Stimulated activated CD8-positive, alpha-beta memory T cell treated with anti-CD3 and anti-CD28 coated beads, Interleukin-12 subunit alpha, Interleukin-12 subunit beta, amount 100 ng/mL, for 1 hour (primary cell): ENCODE data around the gene APOBEC3F.
"Not testable (repeated sequence)": the region's sequence is repeated elsewhere in the genome, so short reads cannot be mapped to it uniquely, and the experiment has no call there.

ENCODE experiments used
- DNase-seq: peaks from one replicate; pipeline ENCODE4 v3.0.0-alpha.2; 2020; ENCODE audit warnings: low read depth

The APOBEC3F gene

GRCh38 chr22:39027717-39028116, 12.9 kb upstream of the APOBEC3F start:
- no peak for DNase-seq

GRCh38 chr22:39028281-39028680, 12.4 kb upstream of the APOBEC3F start:
- DNase-seq, result no peak

GRCh38 chr22:39029227-39029626, 11.4 kb upstream of the APOBEC3F start:
- DNase-seq, result no peak

GRCh38 chr22:39030705-39031104, 10.0 kb upstream of the APOBEC3F start:
- DNase-seq, result no peak

- DNase-seq, result not testable (repeated sequence)
Measured at GRCh38 chr22:39031434-39032295, 9.0 kb upstream of the APOBEC3F start.

GRCh38 chr22:39037071-39037470, 3.6 kb upstream of the APOBEC3F start:
- DNase-seq, result not testable (repeated sequence)

GRCh38 chr22:39039306-39040126, 1.1 kb upstream of the APOBEC3F start:
- DNase-seq, result no peak

DNA sequence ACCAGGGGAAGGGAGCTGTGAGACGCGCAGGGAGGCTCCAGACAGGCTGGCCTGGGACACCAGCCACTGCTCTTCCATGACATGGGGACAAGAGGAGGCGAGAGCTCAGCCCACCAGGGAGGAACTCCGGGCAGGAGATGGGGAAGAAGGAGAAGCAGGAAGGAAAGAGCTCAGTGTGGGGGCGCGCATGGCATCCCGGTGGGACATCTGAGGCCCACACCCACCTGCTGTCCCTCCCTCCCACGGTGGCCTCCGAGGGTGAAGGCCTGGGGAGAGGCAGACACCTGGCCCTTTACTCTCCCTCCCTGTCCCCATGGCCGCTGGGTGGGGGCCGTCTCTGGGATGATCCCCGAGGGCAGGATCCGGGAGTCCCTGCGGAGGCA, 518 bp upstream of the APOBEC3F start:
- DNase-seq, result not testable (repeated sequence)

DNA sequence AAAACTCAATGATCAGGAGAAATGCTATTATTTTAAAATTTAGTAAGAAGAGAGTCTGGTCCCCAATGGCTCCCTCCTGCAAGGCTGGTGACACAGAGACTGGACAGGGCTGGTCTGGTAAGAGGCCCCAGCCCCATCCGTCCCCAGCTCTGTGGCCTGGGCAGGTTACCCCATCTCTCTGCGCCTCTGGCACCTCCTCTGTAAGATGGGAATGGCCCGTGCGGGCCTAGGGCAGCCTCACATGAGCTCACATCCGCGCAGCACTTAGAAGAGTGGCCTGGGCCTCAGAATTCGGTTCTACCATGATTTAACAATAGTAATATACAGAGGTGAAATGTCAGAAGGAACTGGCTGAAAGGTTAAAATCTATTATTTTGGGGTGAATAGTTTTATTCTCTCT, 1.2 kb downstream of the APOBEC3F start:
- DNase-seq, result no peak

GRCh38 chr22:39043063-39043462, 2.4 kb downstream of the APOBEC3F start:
- DNase-seq, result not testable (repeated sequence)

- DNase-seq, result not testable (repeated sequence)
Measured at GRCh38 chr22:39045136-39045535, 4.5 kb downstream of the APOBEC3F start.

GRCh38 chr22:39049486-39049885, 8.8 kb downstream of the APOBEC3F start:
- DNase-seq, result not testable (repeated sequence)

DNA sequence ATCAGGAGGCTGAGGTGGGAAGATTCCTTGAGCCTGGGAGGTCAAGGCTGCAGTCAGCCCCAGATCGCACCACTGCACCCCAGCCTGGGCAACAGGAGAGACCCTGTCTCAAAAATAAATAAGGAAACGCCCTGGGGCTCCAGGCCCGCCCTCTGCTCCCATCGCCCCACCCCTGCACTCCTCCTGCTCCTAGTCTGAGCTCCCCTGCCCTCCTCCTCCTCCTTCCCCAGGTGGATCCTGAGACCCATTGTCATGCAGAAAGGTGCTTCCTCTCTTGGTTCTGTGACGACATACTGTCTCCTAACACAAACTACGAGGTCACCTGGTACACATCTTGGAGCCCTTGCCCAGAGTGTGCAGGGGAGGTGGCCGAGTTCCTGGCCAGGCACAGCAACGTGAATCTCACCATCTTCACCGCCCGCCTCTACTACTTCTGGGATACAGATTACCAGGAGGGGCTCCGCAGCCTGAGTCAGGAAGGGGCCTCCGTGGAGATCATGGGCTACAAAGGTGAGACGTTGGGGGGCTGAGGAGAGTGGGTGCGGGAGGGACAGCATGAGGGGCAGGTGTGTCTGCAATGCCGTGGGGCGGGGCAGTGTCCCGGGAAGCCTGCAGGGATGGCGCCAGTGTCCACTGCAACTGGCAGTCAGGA, 11.3 kb downstream of the APOBEC3F start:
- DNase-seq, result not testable (repeated sequence)

DNA sequence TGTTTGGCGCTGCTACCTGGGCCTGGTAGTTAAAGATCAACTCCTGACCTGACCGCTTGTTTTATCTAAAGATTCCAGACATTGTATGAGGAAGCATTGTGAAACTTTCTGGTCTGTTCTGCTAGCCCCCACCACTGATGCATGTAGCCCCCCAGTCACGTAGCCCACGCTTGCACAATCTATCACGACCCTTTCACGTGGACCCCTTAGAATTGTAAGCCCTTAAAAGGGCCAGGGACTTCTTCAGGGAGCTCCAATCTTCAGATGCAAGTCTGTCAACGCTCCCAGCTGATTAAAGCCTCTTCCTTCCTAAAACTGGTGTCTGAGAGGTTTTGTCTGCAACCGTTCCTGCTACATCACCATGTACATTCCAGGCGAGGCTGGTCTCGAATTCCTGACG, 15.0 kb downstream of the APOBEC3F start:
- DNase-seq, result no peak

DNA sequence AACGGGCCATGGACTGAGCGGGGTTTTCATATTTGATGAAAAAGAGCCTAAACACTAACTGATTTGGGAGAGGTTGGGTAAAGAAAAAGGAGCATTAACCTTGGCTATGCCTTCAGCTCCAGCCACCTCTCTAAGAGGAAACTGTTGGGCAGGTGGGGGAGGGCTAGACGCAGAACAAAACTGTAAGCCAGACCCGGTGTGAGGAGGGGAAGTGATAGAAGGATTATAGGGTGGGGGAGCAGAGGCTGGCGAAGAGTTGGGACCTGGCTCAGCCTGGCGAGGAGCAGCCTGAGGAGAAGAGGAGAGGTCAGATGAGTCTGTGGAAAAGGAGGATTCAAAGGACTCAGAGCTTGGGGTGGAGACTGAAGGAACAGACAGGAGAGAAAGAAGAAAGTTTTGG, 20.6 kb downstream of the APOBEC3F start:
- not testable (repeated sequence) for DNase-seq

DNA sequence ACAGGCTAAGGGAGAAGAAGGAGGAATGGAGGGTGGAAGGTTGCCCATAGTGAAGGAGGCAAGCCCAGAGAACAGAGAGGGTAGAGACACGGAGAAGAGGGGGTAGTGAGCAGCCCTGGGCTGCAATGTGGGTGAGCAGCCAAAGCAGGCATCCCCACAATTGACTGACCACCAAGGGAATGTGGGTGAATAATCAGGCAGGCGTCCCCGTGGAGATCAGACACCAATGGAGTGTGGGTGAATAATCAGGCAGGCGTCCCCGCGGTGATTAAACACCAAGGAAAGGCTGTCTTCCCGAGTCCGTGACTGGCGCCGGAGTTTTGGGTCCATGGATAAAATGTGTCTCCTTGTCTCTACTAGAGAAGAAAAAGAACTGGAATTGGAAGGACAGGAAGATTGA, 21.3 kb downstream of the APOBEC3F start:
- DNase-seq, result not testable (repeated sequence)

GRCh38 chr22:39063904-39064303, 23.2 kb downstream of the APOBEC3F start:
- not testable (repeated sequence) for DNase-seq

DNA sequence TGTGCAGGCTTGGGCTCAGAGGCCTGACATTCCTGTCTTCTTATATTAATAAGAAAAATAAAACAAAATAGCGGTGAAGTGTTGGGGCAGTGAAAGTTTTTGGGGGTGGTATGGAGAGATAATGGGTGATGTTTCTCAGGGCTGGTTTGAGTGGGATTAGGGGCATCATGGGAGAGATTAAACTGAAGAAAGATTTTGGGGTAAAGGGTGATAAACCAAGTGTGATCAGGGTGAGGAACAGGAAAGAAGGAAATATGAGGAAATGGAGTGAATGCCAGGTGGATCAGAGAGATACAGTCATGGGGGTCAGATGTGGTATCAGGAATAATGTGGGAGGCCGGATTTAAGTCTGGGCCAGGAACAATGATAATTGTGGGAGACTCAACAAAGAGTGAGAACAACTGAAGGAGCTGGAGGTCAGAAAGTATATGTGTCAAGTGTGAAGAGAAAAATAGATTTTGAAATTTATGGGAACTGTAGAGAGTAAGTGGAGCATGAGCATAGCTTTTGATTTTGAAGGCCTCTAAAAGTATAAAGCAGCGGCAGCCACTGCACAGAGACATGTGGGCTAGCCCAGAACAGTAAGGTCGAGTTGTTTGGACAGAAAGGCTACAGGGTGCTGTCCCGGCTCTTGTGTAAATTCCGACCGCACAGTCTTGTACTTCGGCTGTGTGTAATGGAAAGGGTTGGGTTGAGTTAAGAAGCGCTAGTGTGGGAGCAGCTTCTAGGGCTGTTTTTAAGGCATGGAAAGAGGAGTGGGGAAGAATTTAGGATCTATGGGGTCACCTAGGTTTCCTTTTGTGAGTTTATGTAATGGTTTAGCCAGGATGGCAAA, 26.0 kb downstream of the APOBEC3F start:
- not testable (repeated sequence) for DNase-seq

DNA sequence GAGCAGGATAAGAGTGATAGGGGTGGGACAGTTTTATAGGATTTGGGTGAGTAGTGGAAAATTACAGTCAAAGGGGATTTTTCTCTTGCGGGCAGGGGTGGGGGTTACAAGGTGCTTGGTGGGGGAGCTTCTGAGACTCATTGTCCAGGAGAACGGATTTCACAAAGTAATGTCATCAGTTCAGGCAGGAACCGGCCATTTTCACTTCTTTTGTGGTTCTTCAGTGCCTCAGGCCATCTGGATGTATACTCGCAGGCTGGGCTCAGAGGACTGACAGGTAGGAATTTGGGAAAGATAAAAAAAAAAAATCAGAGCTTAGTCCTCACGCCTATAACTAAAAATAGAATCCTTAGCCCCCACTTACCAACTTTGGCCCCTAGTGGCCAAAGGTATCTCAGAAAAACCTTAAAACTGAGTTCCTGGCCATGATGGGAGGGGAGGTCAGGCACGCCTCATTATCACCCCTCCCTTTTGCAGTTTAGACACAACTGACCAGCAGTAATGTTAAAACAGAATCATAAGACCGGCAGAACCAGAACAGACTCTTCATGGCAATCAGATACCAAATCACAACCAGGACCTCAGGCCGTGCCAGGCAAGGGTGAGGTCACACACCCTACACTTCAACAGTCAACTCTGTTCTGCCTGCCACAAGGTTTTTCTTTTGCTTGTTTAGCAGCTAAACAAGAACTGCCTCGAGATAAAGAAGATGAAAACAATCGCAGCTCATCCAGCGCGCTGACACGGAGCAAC, 27.5 kb downstream of the APOBEC3F start:
- DNase-seq, result no peak

GRCh38 chr22:39070186-39070585, 29.5 kb downstream of the APOBEC3F start:
- DNase-seq, result no peak

GRCh38 chr22:39072581-39072981, 31.9 kb downstream of the APOBEC3F start:
- DNase-seq, result not testable (repeated sequence)
